ENCODE data around the gene GTF3C1. TPM values are rescaled to one million over a fixed set of nuclear protein-coding genes. Genes with fewer than 3 reads are reported as not detected.

GTF3C1 gene
- total and polyA plus RNA-seq, 8 donors: 22.3 to 227 (median 61.0) TPM

- 84 to 89% (median 85%) methylated on average over 11 of the region's 11 CpGs for WGBS, 5 donors
- no peak for TF ChIP-seq POLR2AphosphoS5 (IDR thresholded peaks at IDR 0.05)
- TF ChIP-seq EP300 (IDR thresholded peaks at IDR 0.05): no peak
- TF ChIP-seq POLR2A (IDR thresholded peaks at IDR 0.05): no peak
- no peak for TF ChIP-seq CTCF (IDR thresholded peaks at IDR 0.05)
- no peak for DNase-seq
These were observed 120.3 kb downstream of the GTF3C1 start for GRCh38 chr16:27429330-27429871.

DNA sequence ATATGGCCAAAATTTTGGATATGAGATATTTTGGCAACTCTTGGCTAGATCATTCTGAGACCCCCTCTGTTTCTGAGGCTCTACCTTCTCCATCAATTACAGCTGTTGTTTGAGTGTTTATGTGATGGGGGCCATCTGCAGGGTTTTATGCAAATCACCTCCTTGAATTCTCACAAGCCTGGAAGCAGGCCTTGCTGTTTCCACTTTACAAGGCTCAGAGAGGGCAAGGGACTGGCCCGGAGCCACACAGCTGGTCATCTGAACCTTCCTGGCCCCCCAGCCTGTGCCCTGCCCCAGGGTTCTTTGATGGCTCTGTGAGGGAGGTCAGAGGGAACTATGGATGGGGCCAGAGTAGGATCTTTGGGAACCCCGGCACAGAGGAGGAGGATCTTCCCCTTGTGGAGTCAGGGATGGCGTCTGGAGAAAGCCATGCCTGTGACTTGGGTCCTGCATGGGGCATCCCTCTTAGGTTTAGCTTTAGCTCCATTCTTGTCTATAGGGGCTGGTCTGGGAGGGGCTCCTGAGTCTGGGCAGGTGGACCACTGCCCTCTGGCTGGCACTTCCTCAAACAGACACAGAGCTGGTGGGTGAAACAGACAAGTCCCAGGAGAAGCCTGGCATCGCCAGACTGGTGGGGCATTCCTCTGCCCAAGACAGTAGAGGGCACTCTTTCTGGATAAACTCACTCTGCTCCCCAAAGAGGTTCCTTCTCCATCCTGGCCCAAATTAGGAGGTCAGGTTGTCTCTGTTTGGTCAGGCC lies 121.5 kb downstream of the GTF3C1 start:
- intact Hi-C loops (cut with DNase I; ENCODE audit: low total_unique reads): no loop called here
- H3K36me3 ChIP-seq: no peaks in the 10 kb centered on the region
- H3K4me1 ChIP-seq: no peaks in the 10 kb centered on the region
- H3K27ac ChIP-seq: no peak overlapping the region
- WGBS, 5 donors: 73 to 90% (median 86%) methylated on average over 2 to 4 of the region's 4 CpGs
- H3K9me3 ChIP-seq: peaks cover 0 to 4% (median 2%) of the 10 kb centered on the region in 4 donors
- TF ChIP-seq POLR2A (IDR thresholded peaks at IDR 0.05): no peak
- TF ChIP-seq CTCF (IDR thresholded peaks at IDR 0.05): no peak
- no peak for TF ChIP-seq EP300 (IDR thresholded peaks at IDR 0.05)
- TF ChIP-seq POLR2AphosphoS5 (IDR thresholded peaks at IDR 0.05): no peak
- H3K4me3 ChIP-seq: no peak overlapping the region
- peaks cover 0 to 40% (median 5%) of the 10 kb centered on the region in 3 donors for H3K27me3 ChIP-seq
- DNase-seq: no peak

More at GRCh38 chr16:27429330-27429871, 120.3 kb downstream of the GTF3C1 start:
- H3K4me3 ChIP-seq: no peak overlapping the region
- intact Hi-C loops (cut with DNase I; ENCODE audit: low total_unique reads): no loop called here
- H3K36me3 ChIP-seq: no peaks in the 10 kb centered on the region
- peaks cover 0 to 40% (median 5%) of the 10 kb centered on the region in 3 donors for H3K27me3 ChIP-seq
- H3K27ac ChIP-seq: no peak overlapping the region
- no peaks in the 10 kb centered on the region for H3K4me1 ChIP-seq
- no peaks in the 10 kb centered on the region for H3K9me3 ChIP-seq

GRCh38 chr16:27427538-27427937 lies 122.2 kb downstream of the GTF3C1 start:
- H3K27ac ChIP-seq: no peak overlapping the region
- 59 to 73% (median 70%) methylated on average over 5 of the region's 5 CpGs for WGBS, 5 donors
- H3K9me3 ChIP-seq: peaks cover 0 to 11% (median 9%) of the 10 kb centered on the region in 4 donors
- intact Hi-C loops (cut with DNase I; ENCODE audit: low total_unique reads): no loop called here
- H3K4me1 ChIP-seq: no peaks in the 10 kb centered on the region
- peak in 1 of 2 donors; percentile 19 for DNase-seq
- no peaks in the 10 kb centered on the region for H3K36me3 ChIP-seq
- no peak overlapping the region for H3K4me3 ChIP-seq
- TF ChIP-seq CTCF (IDR thresholded peaks at IDR 0.05) (no peak), EP300 (IDR thresholded peaks at IDR 0.05) (no peak), POLR2AphosphoS5 (IDR thresholded peaks at IDR 0.05) (no peak), POLR2A (IDR thresholded peaks at IDR 0.05) (no peak)
- H3K27me3 ChIP-seq: peaks cover 0 to 34% (median 5%) of the 10 kb centered on the region in 3 donors

DNA sequence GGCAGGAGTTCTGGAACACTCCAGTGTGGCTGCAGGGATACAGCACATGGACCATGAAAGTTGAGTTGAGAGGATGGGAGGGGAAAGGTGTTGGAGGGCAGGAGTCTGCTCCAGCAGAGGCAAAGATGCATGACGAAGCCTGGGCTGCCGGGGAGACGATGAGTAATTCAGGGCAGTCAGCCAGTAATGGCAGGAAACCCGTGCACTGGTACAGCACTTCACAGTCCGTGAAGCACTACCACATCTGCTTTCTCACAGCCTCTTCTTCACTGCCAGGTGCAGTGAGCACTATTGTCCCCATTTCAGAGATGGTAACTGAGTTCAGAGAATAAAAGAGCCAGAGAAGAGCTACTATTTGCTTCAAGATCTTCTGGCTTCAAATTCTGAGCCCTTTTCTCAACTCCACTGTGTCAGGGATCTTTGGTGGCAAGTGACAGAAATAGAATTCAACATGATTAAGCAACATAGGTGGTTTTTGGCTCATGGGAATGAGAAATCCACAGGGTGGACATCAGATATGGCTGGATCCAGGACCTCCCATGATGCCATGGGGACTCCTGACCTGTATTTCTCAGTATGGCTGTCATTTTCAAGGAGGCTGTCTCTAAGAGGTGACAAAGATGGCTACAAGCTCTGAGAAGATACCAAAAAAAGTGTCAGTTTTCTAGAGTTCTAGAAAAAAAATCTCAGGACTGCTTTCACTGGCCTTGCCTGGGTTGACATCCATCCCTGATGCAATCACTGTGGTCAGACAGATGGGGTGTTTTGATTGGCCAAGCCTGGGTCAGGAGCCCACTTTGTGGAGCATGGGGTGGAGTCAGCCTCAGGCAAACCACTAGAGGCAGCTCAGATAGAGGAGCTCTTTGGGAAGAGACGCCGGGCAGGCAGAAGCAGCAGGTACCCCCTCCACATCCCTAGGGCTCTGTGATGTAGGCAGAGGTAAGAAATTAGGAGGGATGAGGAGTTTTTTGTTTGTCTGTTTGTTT lies 123.0 kb downstream of the GTF3C1 start:
- H3K27ac ChIP-seq: no peak overlapping the region
- intact Hi-C loops (cut with DNase I; ENCODE audit: low total_unique reads): no loop called here
- TF ChIP-seq POLR2AphosphoS5 (IDR thresholded peaks at IDR 0.05): no peak
- no peak for TF ChIP-seq POLR2A (IDR thresholded peaks at IDR 0.05)
- TF ChIP-seq EP300 (IDR thresholded peaks at IDR 0.05): no peak
- TF ChIP-seq CTCF (IDR thresholded peaks at IDR 0.05): no peak
- no peaks in the 10 kb centered on the region for H3K4me1 ChIP-seq
- 34 to 55% (median 46%) methylated on average over 7 of the region's 7 CpGs for WGBS, 5 donors
- DNase-seq: peak; percentile 26 to 50
- peaks cover 0 to 19% (median 15%) of the 10 kb centered on the region in 4 donors for H3K9me3 ChIP-seq
- H3K36me3 ChIP-seq: no peaks in the 10 kb centered on the region
- H3K4me3 ChIP-seq: no peak overlapping the region
- H3K27me3 ChIP-seq: peaks cover 0 to 26% (median 5%) of the 10 kb centered on the region in 3 donors
